HAP-1 (cell line): Measurements from ENCODE around the gene BTN1A1.
"Not testable (repeated sequence)": the region's sequence is repeated elsewhere in the genome, so short reads cannot be mapped to it uniquely, and the experiment has no call there.

Experiments used
- DNase-seq, 2 experiments: peaks; one replicate each; pipeline ENCODE4 v3.0.0-alpha.2; 2016 to 2020; ENCODE audit warnings: low spot score in 2 of 2
- H3K27me3 ChIP-seq: fragments of 250-450 bp; sonication (Bioruptor Pico); 2 replicates; pipeline ENCODE4 v1.5.1; 2020; ENCODE audit warnings: low read depth, mild to moderate bottlenecking, moderate library complexity
- H3K36me3 ChIP-seq: fragments of 250-450 bp; sonication (Bioruptor Pico); replicated peaks from 2 replicates; pipeline ENCODE4 v1.5.1; 2020; ENCODE audit warnings: mild to moderate bottlenecking
- H3K4me1 ChIP-seq: fragments of 250-450 bp; sonication (Bioruptor Pico); 2 replicates; pipeline ENCODE4 v1.5.1; 2020; ENCODE audit warnings: mild to moderate bottlenecking
- H3K4me3 ChIP-seq: fragments of 250-450 bp; sonication (Bioruptor Pico); 2 replicates; pipeline ENCODE4 v1.5.1; 2020; ENCODE audit warnings: mild to moderate bottlenecking, moderate library complexity
- H3K9me3 ChIP-seq: fragments of 250-450 bp; sonication (Bioruptor Pico); 2 replicates; pipeline ENCODE4 v1.5.1; 2020; ENCODE audit warnings: mild to moderate bottlenecking, moderate library complexity
- in situ Hi-C: fragments of 300-500 bp; cut with MboI; formaldehyde crosslinking; loops from 3 replicates; pipeline ENCODE4 v1.14.3; 2020; ENCODE audit warnings: low sequenced_read_pairs, inconsistent platforms, mixed read lengths

The BTN1A1 gene

DNA sequence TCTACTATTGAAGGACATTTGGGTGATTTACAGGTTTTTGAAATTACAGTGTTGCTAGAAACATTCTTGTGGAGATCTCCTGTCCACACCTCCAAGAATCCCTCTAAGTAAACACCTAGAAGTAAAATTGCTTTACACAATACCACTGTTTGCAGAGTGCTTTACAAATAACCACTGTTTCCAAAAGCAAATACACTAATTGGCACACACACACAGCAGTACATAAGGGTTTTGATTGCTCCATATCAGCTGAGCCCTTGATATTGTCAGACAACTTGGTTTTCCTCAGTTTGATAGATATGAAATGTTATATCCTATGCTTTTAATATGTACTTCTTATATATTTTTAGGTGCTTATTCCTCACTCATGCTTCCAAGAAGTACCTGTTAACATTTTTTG is 44.4 kb downstream of the BTN1A1 start:
- H3K9me3 ChIP-seq, result no peaks in the 10 kb centered on the region
- in situ Hi-C loops, result no loop called here
- peaks cover 3% of the 10 kb centered on the region for H3K4me1 ChIP-seq
- peaks cover 44% of the 10 kb centered on the region for H3K36me3 ChIP-seq
- H3K4me3 ChIP-seq, result no peak overlapping the region
- H3K27me3 ChIP-seq, result no peaks in the 10 kb centered on the region
- DNase-seq, result no peak

DNA sequence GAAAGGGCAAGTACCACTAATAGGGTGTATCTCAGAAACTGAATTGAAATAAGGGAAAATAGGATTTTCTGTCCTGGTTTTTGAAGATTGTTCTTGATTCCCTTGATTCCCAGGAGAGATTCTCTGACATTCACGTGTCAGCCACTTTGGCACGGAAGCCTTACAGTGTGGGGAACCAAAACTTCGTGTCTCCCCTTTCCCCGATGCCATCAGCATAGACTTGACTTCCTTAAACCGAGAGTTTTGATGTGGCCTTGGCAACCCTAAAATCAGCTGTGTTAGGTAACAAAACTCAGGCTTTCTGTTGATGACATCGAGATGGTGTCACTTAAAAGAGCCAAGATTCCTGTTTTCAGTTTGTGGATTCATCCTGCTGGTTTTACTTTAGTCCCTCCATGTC is 45.5 kb downstream of the BTN1A1 start:
- Histone ChIP-seq H3K27me3 (no peaks in the 10 kb centered on the region), H3K4me3 (no peak overlapping the region), H3K4me1 (peaks cover 3% of the 10 kb centered on the region; the same call in 1 of the 2 replicates), H3K36me3 (peaks cover 42% of the 10 kb centered on the region), H3K9me3 (no peaks in the 10 kb centered on the region)
- DNase-seq, result no peak
- in situ Hi-C loops, result no loop called here

DNA sequence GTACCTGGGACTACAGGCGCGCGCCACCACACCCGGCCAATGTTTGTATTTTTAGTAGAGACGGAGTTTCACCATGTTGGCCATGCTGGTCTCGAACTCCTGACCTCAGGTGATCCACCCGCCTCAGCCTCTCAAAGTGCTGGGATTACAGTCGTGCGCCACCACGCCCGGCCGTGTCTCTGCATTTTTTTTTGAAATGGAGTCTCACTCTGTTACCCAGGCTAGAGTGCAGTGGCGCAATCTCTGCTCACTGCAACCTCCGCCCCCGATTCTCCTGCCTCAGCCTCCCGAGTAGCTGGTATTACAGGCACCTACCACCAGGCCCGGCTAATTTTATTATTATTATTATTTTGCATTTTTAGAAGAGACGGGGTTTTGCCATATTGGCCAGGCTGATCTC is 47.3 kb downstream of the BTN1A1 start:
- DNase-seq, H3K27me3 ChIP-seq, H3K4me3 ChIP-seq, in situ Hi-C loops, H3K9me3 ChIP-seq, H3K4me1 ChIP-seq: not testable (repeated sequence)
- H3K36me3 ChIP-seq, result peaks cover 32% of the 10 kb centered on the region

DNA sequence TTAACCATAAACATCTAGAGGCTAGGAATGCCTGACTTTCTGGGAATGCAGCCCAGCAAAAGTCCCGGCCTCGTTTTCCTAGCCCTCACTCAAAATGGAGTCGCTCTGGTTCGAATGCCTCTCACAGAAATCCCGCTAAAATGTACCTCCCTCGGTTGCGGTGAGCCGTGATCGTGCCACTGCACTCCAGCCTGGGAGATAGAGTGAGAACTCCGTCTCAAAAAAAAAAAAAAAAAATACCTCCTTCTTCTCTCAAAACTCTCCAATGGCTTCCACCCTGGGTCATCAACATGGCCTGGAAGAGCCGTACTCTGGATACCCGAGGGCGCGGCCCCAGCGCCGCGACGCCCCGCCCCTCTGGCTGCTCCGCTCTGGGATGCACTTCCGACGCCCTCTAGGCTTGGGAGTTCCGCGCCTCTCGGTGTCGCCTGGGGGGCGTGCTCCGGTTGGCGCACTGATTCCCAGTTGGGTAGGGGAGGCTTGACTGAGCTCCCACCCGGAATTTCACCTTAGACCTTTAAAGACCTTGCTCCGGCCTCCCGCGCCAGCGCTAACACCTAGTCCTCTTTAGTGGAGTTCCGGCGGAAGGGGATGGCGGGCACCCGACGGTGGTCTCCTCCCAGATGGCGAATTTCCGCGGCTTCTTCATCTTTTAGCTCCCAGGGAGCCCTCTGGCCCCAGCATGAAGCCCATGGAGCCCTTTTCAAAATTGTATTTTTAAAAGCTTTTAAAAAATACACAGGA is 50.3 kb downstream of the BTN1A1 start:
- in situ Hi-C loops, result no loop called here

DNA sequence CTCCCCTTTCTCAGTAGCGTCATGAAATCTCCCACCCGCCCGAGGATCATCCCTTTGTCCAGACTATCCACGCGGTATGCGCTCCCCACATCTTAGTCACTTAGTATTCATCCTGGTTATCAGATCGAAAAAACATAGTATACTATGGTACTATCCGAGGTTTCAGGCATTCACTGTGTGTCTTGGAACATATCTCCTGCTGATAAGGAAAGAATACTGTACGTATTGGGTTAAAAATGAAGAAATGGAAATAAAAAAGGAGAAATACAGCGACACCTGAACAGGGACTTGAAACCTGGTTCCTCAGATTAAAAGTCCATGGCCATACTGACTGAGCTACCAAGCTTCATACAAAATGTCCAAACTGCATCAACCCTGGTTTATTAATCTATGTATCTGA is 52.1 kb downstream of the BTN1A1 start:
- H3K27me3 ChIP-seq, result no peaks in the 10 kb centered on the region
- no peak for DNase-seq
- no peak overlapping the region for H3K4me3 ChIP-seq
- no peaks in the 10 kb centered on the region for H3K9me3 ChIP-seq
- H3K4me1 ChIP-seq, result peaks cover 11% of the 10 kb centered on the region
- in situ Hi-C loops, result no loop called here
- no peaks in the 10 kb centered on the region for H3K36me3 ChIP-seq

More for the DNA sequence above, 50.3 kb downstream of the BTN1A1 start:
- DNase-seq, result peak in 1 of 2 experiments; percentile 75
- H3K4me1 ChIP-seq, result peaks cover 11% of the 10 kb centered on the region
- H3K9me3 ChIP-seq, result no peaks in the 10 kb centered on the region
- H3K27me3 ChIP-seq, result no peaks in the 10 kb centered on the region
- H3K4me3 ChIP-seq, result peak overlapping the region; percentile 24
- peaks cover 10% of the 10 kb centered on the region for H3K36me3 ChIP-seq

DNA sequence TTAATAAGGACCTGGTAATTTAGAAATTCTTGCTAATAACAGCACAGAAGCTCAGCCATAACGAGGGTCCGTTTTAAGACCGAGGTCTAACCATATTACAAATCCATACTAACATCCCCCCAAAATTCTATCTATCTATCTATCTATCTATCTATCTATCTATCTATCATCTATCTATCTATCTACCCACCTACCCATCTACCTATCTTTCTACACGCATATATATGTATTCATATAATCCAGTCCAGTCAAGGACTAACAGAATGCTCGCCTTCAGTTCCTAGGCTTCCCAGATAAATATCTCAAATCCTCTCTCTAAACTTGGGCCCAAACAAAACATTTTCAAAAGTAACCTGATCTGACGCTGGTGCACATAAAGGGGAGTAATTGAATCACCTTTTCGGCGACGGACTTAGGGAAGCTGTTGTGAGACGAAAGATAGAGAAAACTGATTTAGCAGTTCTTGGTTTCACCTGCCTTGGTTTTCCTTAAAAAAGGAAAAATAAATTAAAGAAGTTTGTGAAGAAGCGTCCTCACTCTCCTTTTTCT is 52.6 kb downstream of the BTN1A1 start:
- peak overlapping the region; percentile 40 for H3K4me3 ChIP-seq
- H3K9me3 ChIP-seq, result no peaks in the 10 kb centered on the region
- H3K4me1 ChIP-seq, result peaks cover 11% of the 10 kb centered on the region
- H3K27me3 ChIP-seq, result no peaks in the 10 kb centered on the region
- in situ Hi-C loops, result no loop called here
- peak in 1 of 2 experiments; percentile 60 for DNase-seq
- H3K36me3 ChIP-seq, result no peaks in the 10 kb centered on the region

DNA sequence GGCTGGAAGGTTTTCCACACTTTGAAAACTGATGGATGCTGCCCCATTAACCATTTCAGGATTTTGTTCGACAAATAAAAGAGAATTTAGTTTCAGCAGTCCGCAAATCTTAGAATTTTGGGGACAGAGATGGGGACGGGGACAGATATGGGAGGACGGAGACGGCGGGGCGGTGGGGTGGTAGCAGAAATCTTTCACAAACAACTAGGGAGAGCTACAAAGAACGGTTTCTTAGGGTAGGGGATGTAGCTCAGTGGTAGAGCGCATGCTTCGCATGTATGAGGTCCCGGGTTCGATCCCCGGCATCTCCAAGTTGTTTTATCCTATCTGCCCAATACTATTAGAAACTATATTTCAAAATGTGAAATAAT is 53.1 kb downstream of the BTN1A1 start:
- in situ Hi-C loops, result no loop called here
- Histone ChIP-seq H3K4me1 (peaks cover 11% of the 10 kb centered on the region), H3K4me3 (peak overlapping the region; percentile 40), H3K9me3 (no peaks in the 10 kb centered on the region), H3K36me3 (no peaks in the 10 kb centered on the region), H3K27me3 (no peaks in the 10 kb centered on the region)
- peak; percentile 66 to 83 for DNase-seq

DNA sequence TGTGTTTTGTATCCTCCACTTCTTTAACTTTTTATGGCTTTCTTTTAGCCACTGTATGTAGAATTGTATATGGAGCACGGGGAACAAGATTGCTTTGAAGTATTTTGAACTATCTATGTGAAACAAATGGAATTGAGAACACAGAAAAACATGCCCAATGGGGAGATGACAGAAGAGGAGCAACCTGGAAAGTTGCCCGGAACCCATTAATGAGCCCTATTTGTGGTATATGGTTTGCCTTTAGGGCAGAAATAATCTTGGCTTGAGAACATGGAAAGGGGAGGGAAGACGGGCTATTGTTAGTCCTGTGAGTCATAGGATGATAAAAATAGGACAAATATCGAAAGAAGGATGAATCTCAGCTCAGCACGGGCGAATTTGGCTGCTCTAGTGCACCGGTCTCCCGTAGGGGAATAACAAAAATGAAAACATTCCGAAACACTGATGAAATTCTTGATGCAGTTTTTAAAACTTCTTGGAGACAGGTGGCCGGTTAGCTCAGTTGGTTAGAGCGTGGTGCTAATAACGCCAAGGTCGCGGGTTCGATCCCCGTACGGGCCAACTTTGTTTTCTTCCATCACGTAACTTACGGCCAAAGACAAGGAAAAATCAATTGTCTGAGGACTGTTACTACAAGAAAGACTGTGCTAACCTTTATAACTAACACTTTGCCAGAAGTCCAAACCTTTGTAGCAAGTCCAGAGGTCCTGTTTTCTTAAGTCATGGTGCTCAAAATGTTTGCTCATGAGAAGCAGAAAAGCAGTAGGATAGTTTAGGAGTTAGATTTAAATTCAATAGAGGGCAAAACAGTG is 53.7 kb downstream of the BTN1A1 start:
- Histone ChIP-seq H3K4me3 (peak overlapping the region; percentile 40), H3K27me3 (no peaks in the 10 kb centered on the region), H3K9me3 (no peaks in the 10 kb centered on the region), H3K4me1 (peaks cover 11% of the 10 kb centered on the region), H3K36me3 (no peaks in the 10 kb centered on the region)
- in situ Hi-C loops, result no loop called here
- peak; percentile 86 for DNase-seq

DNA sequence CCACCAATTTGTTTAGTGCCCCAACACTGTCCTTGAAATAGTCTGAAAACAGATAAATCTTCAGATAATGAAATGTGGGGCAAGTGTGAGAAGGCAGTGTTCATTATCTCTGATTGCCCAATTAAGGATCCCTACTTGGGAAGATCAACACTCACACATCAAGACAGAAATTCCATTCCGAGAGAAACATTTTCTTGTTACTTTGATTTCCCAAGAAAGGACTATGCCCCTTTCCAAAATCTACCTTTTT is 54.3 kb downstream of the BTN1A1 start:
- in situ Hi-C loops, result no loop called here
- no peak for DNase-seq
- Histone ChIP-seq H3K9me3 (no peaks in the 10 kb centered on the region), H3K27me3 (no peaks in the 10 kb centered on the region), H3K4me3 (peak overlapping the region; percentile 40), H3K36me3 (no peaks in the 10 kb centered on the region), H3K4me1 (peaks cover 11% of the 10 kb centered on the region)

DNA sequence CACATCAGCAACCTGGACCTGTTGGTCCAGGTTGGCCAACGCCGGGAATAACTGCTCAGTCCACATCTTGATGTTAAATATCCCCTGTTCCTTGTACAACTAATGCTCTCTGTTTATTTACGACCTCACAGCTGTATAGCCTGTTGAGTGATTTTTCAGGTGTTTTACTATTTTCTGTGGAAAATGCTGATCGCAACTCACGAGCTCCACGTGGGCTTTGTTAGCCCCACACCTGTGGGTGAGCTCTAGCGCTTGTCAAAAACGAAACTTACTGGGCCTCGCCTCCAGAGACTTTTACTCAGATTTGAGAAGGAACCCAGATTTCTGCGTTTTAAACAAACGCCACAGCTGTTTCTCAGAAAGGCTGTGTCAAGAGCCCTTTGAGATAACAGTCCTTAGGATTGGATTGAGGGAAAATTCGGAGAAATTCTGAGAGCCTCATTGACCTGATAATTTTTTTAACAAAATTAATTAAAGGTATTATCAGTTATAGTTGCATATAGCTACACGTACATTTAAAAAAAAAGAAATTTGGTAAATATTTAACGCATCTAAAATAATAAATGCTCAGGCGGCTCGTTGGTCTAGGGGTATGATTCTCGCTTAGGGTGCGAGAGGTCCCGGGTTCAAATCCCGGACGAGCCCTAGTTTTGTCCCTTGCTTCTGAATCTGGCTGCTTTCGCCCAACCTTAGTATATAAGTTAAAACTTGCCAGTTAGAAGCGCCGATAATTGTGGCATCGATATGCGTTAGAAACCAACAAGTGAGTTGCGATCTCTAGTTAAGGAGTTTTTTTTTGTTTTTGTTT is 54.8 kb downstream of the BTN1A1 start:
- peak; percentile 62 to 81 for DNase-seq
- H3K4me1 ChIP-seq, result peaks cover 11% of the 10 kb centered on the region
- no peaks in the 10 kb centered on the region for H3K27me3 ChIP-seq
- no peaks in the 10 kb centered on the region for H3K36me3 ChIP-seq
- in situ Hi-C loops, result no loop called here
- peak overlapping the region; percentile 40 for H3K4me3 ChIP-seq
- no peaks in the 10 kb centered on the region for H3K9me3 ChIP-seq

DNA sequence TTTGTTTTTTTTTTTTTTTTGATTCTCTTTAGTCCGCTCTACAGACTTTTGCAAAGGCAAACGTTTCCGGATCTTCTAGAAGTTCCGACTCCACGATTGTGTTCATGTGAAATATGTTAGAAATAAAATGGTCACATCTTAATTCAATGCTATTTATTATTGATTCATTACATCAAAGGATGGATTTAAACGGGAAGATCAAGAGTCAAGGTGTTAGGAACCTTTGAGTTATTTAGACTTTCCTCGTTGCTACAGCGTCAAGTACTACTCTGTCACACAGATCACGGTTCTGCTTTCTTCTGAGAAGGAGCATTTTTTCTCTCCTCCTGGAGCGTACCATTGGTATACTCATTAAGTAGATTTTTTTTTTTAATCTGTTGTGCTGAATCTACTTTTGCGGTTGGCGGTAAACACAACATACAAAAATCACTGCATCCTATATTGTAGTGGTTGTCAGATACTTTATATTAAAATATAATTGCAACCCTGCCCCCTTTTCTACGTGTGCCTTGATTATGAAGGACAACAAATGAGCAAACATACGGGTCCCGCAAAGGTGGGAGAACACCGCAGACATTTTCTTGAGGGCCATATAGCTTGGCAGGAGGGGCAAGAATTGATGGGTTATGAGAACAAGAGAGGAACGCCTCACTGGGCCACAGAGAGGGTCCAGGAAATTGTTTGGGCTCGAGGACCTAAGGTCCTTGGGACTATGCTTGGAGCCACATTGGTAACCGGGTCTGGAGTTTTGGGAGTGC is 55.6 kb downstream of the BTN1A1 start:
- Histone ChIP-seq H3K36me3 (no peaks in the 10 kb centered on the region), H3K4me3 (peak overlapping the region; percentile 40), H3K9me3 (no peaks in the 10 kb centered on the region), H3K4me1 (peaks cover 8% of the 10 kb centered on the region), H3K27me3 (no peaks in the 10 kb centered on the region)
- in situ Hi-C loops, result no loop called here
- peak; percentile 53 to 57 for DNase-seq

DNA sequence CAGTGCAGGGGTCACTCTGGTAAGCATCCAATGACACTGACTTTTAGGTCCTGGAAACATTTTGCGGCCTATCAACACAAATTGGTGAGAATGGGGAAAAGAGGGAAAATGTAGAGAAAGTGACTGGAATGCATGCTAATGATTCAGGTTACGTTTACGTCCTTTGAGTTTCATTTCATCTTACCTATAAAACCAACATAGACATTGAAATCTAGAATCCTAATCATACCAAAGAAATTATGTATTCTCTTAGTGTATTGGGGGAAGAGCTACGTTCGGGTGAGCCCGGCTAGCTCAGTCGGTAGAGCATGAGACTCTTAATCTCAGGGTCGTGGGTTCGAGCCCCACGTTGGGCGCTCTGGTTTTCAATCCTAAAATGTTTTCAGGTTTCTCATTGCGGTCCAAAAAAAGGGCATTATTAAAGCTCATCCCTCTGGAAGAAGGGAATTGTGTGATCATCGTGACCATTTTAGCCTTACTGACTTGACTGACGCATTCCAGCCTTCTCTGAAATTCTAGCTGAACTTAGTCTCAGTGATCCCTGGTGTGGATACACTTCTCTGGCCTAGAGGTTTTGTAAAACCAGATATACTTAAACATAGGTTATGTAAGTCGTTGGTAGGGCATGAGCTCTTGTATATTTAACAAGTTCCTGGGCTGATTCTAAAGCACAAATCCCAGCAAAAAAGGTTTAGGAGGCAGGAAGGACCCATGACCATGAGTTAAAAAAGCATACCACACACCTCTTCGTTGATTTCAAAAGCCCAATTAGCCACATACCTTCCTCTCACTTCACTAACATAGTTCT is 56.4 kb downstream of the BTN1A1 start:
- no peaks in the 10 kb centered on the region for H3K9me3 ChIP-seq
- in situ Hi-C loops, result no loop called here
- H3K36me3 ChIP-seq, result no peaks in the 10 kb centered on the region
- DNase-seq, result peak; percentile 85 to 97
- H3K27me3 ChIP-seq, result no peaks in the 10 kb centered on the region
- peak overlapping the region; percentile 40 for H3K4me3 ChIP-seq
- H3K4me1 ChIP-seq, result peaks cover 8% of the 10 kb centered on the region
